ENCODE data around the gene PPP1R3A. TPM values are rescaled to one million over a fixed set of nuclear protein-coding genes. Genes with fewer than 3 reads are reported as not detected.

The PPP1R3A gene
- polyA plus RNA-seq, 2 of the 4 experiments (the other 2 are of a cell fraction), result not detected

- TF ChIP-seq NFE2L2 (conservative IDR thresholded peaks at IDR 0.05; ENCODE audit: low read length) (no peak), BHLHE40 (IDR thresholded peaks at IDR 0.05; ENCODE audit: low read depth, low read length) (no peak), HMGXB4 (CRISPR knock-in tag; IDR thresholded peaks at IDR 0.05; ENCODE audit: borderline replicate concordance) (no peak), CHD2 (IDR thresholded peaks at IDR 0.05; ENCODE audit: low read length, partially characterized antibody) (no peak), CTCF (IDR thresholded peaks at IDR 0.05) (no peak)
Observed at GRCh38 chr7:113867325-113867724, 51.5 kb downstream of the PPP1R3A start (continued).

GRCh38 chr7:113856010-113856409, 62.8 kb downstream of the PPP1R3A start:
- FAIRE-seq, result no peak
- POLR2A ChIA-PET, result no interaction called here
- Histone ChIP-seq H3K4me3 (no peak overlapping the region), H3K9me3 (no peaks in the 10 kb centered on the region), H3K4me2 (no peak overlapping the region), H3K4me1 (no peaks in the 10 kb centered on the region), H3K27ac (no peak overlapping the region)
- 0% methylated on average over 2 of the region's 2 CpGs for WGBS (ENCODE audit: missing lambda C conversion rate)
- no peak for DNase-seq (ENCODE audit: low read depth in 1 of 2, low spot score in 1 of 2)
- no peak for TF ChIP-seq HDAC2 (IDR thresholded peaks at IDR 0.05)
- no peak for TF ChIP-seq BHLHE40 (IDR thresholded peaks at IDR 0.05; ENCODE audit: low read depth, low read length)
- TF ChIP-seq MAFK (IDR thresholded peaks at IDR 0.05; ENCODE audit: partially characterized antibody), result no peak
- no peak for TF ChIP-seq NFE2L2 (conservative IDR thresholded peaks at IDR 0.05; ENCODE audit: low read length)
- no peak for TF ChIP-seq POLR2A (IDR thresholded peaks at IDR 0.05; ENCODE audit: low read length)
- TF ChIP-seq CBX2 (IDR thresholded peaks at IDR 0.05; ENCODE audit: borderline replicate concordance, low read depth), result no peak
- no peak for TF ChIP-seq ESRRA (IDR thresholded peaks at IDR 0.05; ENCODE audit: borderline replicate concordance, low read length)
- no peak for TF ChIP-seq NPAS2 (CRISPR knock-in tag; IDR thresholded peaks at IDR 0.05; ENCODE audit: borderline replicate concordance)
- no peak for TF ChIP-seq EHMT2 (IDR thresholded peaks at IDR 0.05; ENCODE audit: low read depth)
- TF ChIP-seq RARB (CRISPR knock-in tag; IDR thresholded peaks at IDR 0.05), result no peak
- TF ChIP-seq CBX8 (IDR thresholded peaks at IDR 0.05), result no peak
- no peak for TF ChIP-seq RAD21 (conservative IDR thresholded peaks at IDR 0.05 in 1 of 2, IDR thresholded peaks at IDR 0.05 in 1 of 2)
- TF ChIP-seq CHD4 (IDR thresholded peaks at IDR 0.05; ENCODE audit: borderline replicate concordance), result no peak
- no peak for TF ChIP-seq TP53 (CRISPR knock-in tag; IDR thresholded peaks at IDR 0.05)
- no peak for TF ChIP-seq MYC (IDR thresholded peaks at IDR 0.05; ENCODE audit: borderline replicate concordance, low read length)
- TF ChIP-seq HOXB13 (CRISPR knock-in tag; IDR thresholded peaks at IDR 0.05; ENCODE audit: low read depth), result no peak
- no peak for TF ChIP-seq FOXS1 (CRISPR knock-in tag; IDR thresholded peaks at IDR 0.05)
- no peak for TF ChIP-seq HOXB5 (CRISPR knock-in tag; IDR thresholded peaks at IDR 0.05)
- TF ChIP-seq HOXA7 (CRISPR knock-in tag; IDR thresholded peaks at IDR 0.05), result no peak
- no peak for TF ChIP-seq SMC3 (IDR thresholded peaks at IDR 0.05)
- CTCF ChIA-PET, result interaction anchor here (1.1 to 1.2 kb wide), 2 partner anchors 29 to 46 kb away, joined by 3 read pairs; no protein-coding TSS in a partner anchor
- no peak for ATAC-seq

GRCh38 chr7:113840954-113841353, 77.9 kb downstream of the PPP1R3A start:
- no peak overlapping the region for H3K4me2 ChIP-seq
- no peaks in the 10 kb centered on the region for H3K4me1 ChIP-seq
- H3K27ac ChIP-seq, result no peak overlapping the region
- FAIRE-seq (no peak), DNase-seq (ENCODE audit: low read depth in 1 of 2, low spot score in 1 of 2) (no peak), ATAC-seq (no peak)
- POLR2A ChIA-PET, result no interaction called here
- CTCF ChIA-PET, result no interaction called here
- WGBS (ENCODE audit: missing lambda C conversion rate), result 6% methylated on average over 3 of the region's 3 CpGs
- no peak overlapping the region for H3K4me3 ChIP-seq
- H3K9me3 ChIP-seq, result no peaks in the 10 kb centered on the region
- TF ChIP-seq CBX2 (IDR thresholded peaks at IDR 0.05; ENCODE audit: borderline replicate concordance, low read depth), result no peak
- no peak for TF ChIP-seq RFX5 (IDR thresholded peaks at IDR 0.05)
- TF ChIP-seq CHD4 (IDR thresholded peaks at IDR 0.05; ENCODE audit: borderline replicate concordance), result no peak
- no peak for TF ChIP-seq ZNF302 (CRISPR knock-in tag; IDR thresholded peaks at IDR 0.05)
- TF ChIP-seq PHF8 (IDR thresholded peaks at IDR 0.05; ENCODE audit: borderline replicate concordance, low read depth), result no peak
- TF ChIP-seq JUN (IDR thresholded peaks at IDR 0.05), result no peak
- no peak for TF ChIP-seq HES2 (IDR thresholded peaks at IDR 0.05)
- no peak for TF ChIP-seq CHD2 (IDR thresholded peaks at IDR 0.05; ENCODE audit: low read length, partially characterized antibody)
- no peak for TF ChIP-seq RNF2 (IDR thresholded peaks at IDR 0.05; ENCODE audit: borderline replicate concordance, low read depth)
- no peak for TF ChIP-seq HMGXB4 (CRISPR knock-in tag; IDR thresholded peaks at IDR 0.05; ENCODE audit: borderline replicate concordance)
- TF ChIP-seq PBX3 (IDR thresholded peaks at IDR 0.05), result no peak
- TF ChIP-seq HOXA7 (CRISPR knock-in tag; IDR thresholded peaks at IDR 0.05), result no peak
- TF ChIP-seq ESRRA (IDR thresholded peaks at IDR 0.05; ENCODE audit: borderline replicate concordance, low read length), result no peak

All from A549 (cell line).